Measurements from ENCODE around the gene SLC2A9.

DNA sequence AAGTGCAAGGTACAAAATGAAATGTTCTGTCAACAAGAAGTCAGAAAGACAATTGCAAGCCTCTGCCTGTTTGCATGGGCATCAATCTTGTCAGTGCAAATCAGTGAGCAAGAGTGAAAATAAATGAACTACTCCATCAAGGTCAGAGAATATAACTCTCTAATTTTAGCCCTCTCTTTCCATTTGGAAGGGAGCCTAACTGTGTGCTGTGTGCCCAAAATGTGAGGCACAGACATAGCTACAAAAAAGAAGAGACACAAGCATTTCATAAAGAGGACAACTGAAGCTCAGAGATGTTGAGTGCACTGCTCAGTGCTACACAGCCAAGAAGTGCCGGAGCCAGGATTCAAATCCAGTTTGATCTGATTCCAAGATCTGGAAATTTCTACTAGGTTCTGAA is 114.3 kb downstream of the SLC2A9 start:
- TF ChIP-seq, protein P1, sequence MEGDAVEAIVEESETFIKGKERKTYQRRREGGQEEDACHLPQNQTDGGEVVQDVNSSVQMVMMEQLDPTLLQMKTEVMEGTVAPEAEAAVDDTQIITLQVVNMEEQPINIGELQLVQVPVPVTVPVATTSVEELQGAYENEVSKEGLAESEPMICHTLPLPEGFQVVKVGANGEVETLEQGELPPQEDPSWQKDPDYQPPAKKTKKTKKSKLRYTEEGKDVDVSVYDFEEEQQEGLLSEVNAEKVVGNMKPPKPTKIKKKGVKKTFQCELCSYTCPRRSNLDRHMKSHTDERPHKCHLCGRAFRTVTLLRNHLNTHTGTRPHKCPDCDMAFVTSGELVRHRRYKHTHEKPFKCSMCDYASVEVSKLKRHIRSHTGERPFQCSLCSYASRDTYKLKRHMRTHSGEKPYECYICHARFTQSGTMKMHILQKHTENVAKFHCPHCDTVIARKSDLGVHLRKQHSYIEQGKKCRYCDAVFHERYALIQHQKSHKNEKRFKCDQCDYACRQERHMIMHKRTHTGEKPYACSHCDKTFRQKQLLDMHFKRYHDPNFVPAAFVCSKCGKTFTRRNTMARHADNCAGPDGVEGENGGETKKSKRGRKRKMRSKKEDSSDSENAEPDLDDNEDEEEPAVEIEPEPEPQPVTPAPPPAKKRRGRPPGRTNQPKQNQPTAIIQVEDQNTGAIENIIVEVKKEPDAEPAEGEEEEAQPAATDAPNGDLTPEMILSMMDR (conservative IDR thresholded peaks at IDR 0.05; ENCODE audit: low read length) = no peak
- TF ChIP-seq EZH2phosphoT487 (IDR thresholded peaks at IDR 0.05; ENCODE audit: borderline replicate concordance, low read depth, low read length) = no peak

Measured in OCI-LY7 (cell line).